H9 (cell line): Measurements from ENCODE around the gene FHIT. TPM values are rescaled to one million over a fixed set of nuclear protein-coding genes. Genes with fewer than 3 reads are reported as not detected.

Experiments used
- DNase-seq: peaks from one replicate; pipeline ENCODE4 v3.0.0-alpha.2; 2017
- H2AFZ ChIP-seq: one replicate; pipeline ENCODE4 v1.6.1; 2013; ENCODE audit warnings: mild to moderate bottlenecking, low read length, control low read depth, moderate library complexity
- H2AK5ac ChIP-seq: 2 replicates; pipeline ENCODE4 v1.6.1; 2013; ENCODE audit warnings: low read length, control low read depth, mixed read lengths; ENCODE audit not compliant: insufficient read length
- H2BK120ac ChIP-seq: one replicate; pipeline ENCODE4 v1.6.1; 2013; ENCODE audit warnings: low read depth, mild to moderate bottlenecking, low read length, control low read depth, inconsistent platforms; ENCODE audit not compliant: poor library complexity, severe bottlenecking
- H2BK12ac ChIP-seq: 2 replicates; pipeline ENCODE4 v1.6.1; 2013; ENCODE audit warnings: low read length, control low read depth, mixed read lengths, low read depth; ENCODE audit not compliant: insufficient read length
- H2BK15ac ChIP-seq: 2 replicates; pipeline ENCODE4 v1.6.1; 2013; ENCODE audit warnings: low read depth, low read length, control low read depth
- H2BK20ac ChIP-seq: one replicate; pipeline ENCODE4 v1.6.1; 2013; ENCODE audit warnings: low read depth, mild to moderate bottlenecking, low read length, control low read depth, inconsistent platforms; ENCODE audit not compliant: poor library complexity, severe bottlenecking
- H2BK5ac ChIP-seq: 2 replicates; pipeline ENCODE4 v1.6.1; 2013; ENCODE audit warnings: low read length, control low read depth, mixed read lengths; ENCODE audit not compliant: insufficient read length
- H3K14ac ChIP-seq: 2 replicates; pipeline ENCODE4 v1.6.1; 2013; ENCODE audit warnings: low read length, control low read depth; ENCODE audit not compliant: insufficient read depth
- H3K18ac ChIP-seq: 2 replicates; pipeline ENCODE4 v1.6.1; 2013; ENCODE audit warnings: low read depth, mild to moderate bottlenecking, mixed read lengths, low read length, control low read depth; ENCODE audit not compliant: insufficient read length
- H3K23ac ChIP-seq: 2 replicates; pipeline ENCODE4 v1.6.1; 2013; ENCODE audit warnings: low read length, control low read depth, mixed read lengths, low read depth; ENCODE audit not compliant: insufficient read length
- H3K23me2 ChIP-seq: 2 replicates; pipeline ENCODE4 v1.6.1; 2013; ENCODE audit warnings: low read depth, mild to moderate bottlenecking, mixed read lengths, low read length, control low read depth; ENCODE audit not compliant: insufficient read length, poor library complexity, severe bottlenecking
- H3K27ac ChIP-seq: 2 replicates; pipeline ENCODE4 v1.5.1; 2013; ENCODE audit warnings: low read length, control low read depth, mixed read lengths, low read depth; ENCODE audit not compliant: insufficient read length
- H3K27me3 ChIP-seq: 2 replicates; pipeline ENCODE4 v1.6.1; 2013; ENCODE audit warnings: low read length, control low read depth, inconsistent platforms; ENCODE audit not compliant: insufficient read depth
- H3K4ac ChIP-seq: 2 replicates; pipeline ENCODE4 v1.6.1; 2013; ENCODE audit warnings: low read depth, mild to moderate bottlenecking, control low read depth, inconsistent platforms, low read length, moderate library complexity
- H3K4me1 ChIP-seq: 2 replicates; pipeline ENCODE4 v1.6.1; 2013; ENCODE audit warnings: low read length, control low read depth, inconsistent platforms; ENCODE audit not compliant: insufficient read depth
- H3K4me2 ChIP-seq: 2 replicates; pipeline ENCODE4 v1.6.1; 2013; ENCODE audit warnings: low read length, control low read depth, mixed read lengths; ENCODE audit not compliant: insufficient read length, insufficient read depth
- H3K56ac ChIP-seq: 2 replicates; pipeline ENCODE4 v1.6.1; 2013; ENCODE audit warnings: low read depth, mild to moderate bottlenecking, mixed read lengths, low read length, control low read depth; ENCODE audit not compliant: insufficient read length
- H3K79me1 ChIP-seq: 2 replicates; pipeline ENCODE4 v1.6.1; 2013; ENCODE audit warnings: low read depth, mild to moderate bottlenecking, moderate library complexity, low read length, control low read depth, inconsistent platforms; ENCODE audit not compliant: insufficient read depth, poor library complexity, severe bottlenecking
- H3K79me2 ChIP-seq: 2 replicates; pipeline ENCODE4 v1.6.1; 2013; ENCODE audit warnings: low read length, control low read depth, inconsistent platforms; ENCODE audit not compliant: insufficient read depth
- H3K9ac ChIP-seq: 2 replicates; pipeline ENCODE4 v1.6.1; 2013; ENCODE audit warnings: low read length, control low read depth, mixed read lengths; ENCODE audit not compliant: insufficient read length; ENCODE audit errors: extremely low read depth
- H3K9me3 ChIP-seq: one replicate; pipeline ENCODE4 v1.6.1; 2013; ENCODE audit warnings: low read depth, low read length, inconsistent platforms; ENCODE audit not compliant: control insufficient read depth
- H3T11ph ChIP-seq: one replicate; pipeline ENCODE4 v1.6.1; 2013; ENCODE audit warnings: mild to moderate bottlenecking, low read length, control low read depth, inconsistent platforms
- H4K20me1 ChIP-seq: one replicate; pipeline ENCODE4 v1.6.1; 2013; ENCODE audit not compliant: control insufficient read depth, insufficient read length, insufficient read depth
- H4K5ac ChIP-seq: 2 replicates; pipeline ENCODE4 v1.6.1; 2013; ENCODE audit warnings: low read depth, mild to moderate bottlenecking, mixed read lengths, low read length, control low read depth; ENCODE audit not compliant: insufficient read length
- H4K8ac ChIP-seq: replicated peaks from 2 replicates; pipeline ENCODE4 v1.6.1; 2013; ENCODE audit warnings: low read length, control low read depth, mixed read lengths, low read depth; ENCODE audit not compliant: insufficient read length
- H4K91ac ChIP-seq: 2 replicates; pipeline ENCODE4 v1.6.1; 2013; ENCODE audit warnings: low read depth, mild to moderate bottlenecking, moderate library complexity, mixed read lengths, low read length, control low read depth; ENCODE audit not compliant: insufficient read length
- H3K27ac Mint-ChIP-seq, 3 experiments: 2 replicates in 2 of 3; 3 replicates in 1 of 3; pipeline ENCODE4 v1.8.0; 2020 to 2021; ENCODE audit warnings: mixed read lengths in 3 of 3, mild to moderate bottlenecking in 1 of 3, moderate library complexity in 1 of 3
- H3K27me3 Mint-ChIP-seq: 2 replicates; pipeline ENCODE4 v1.8.0; 2021; ENCODE audit warnings: low read depth, mild to moderate bottlenecking, moderate library complexity, mixed read lengths
- H3K36me3 Mint-ChIP-seq, 3 experiments: 2 replicates in 2 of 3; 3 replicates in 1 of 3; pipeline ENCODE4 v1.8.0; 2020 to 2021; ENCODE audit warnings: low read depth in 3 of 3, mixed read lengths in 3 of 3; ENCODE audit not compliant: insufficient read depth in 1 of 3
- H3K4me1 Mint-ChIP-seq, 2 experiments: 2 replicates each; pipeline ENCODE4 v1.8.0; 2020; ENCODE audit warnings: mixed read lengths in 2 of 2
- H3K4me3 Mint-ChIP-seq, 2 experiments: 2 replicates in 1 of 2; 3 replicates in 1 of 2; pipeline ENCODE4 v1.8.0; 2020 to 2021; ENCODE audit warnings: mild to moderate bottlenecking in 2 of 2, mixed read lengths in 2 of 2, moderate library complexity in 1 of 2
- H3K9me3 Mint-ChIP-seq, 2 experiments: 2 replicates in 1 of 2; 3 replicates in 1 of 2; pipeline ENCODE4 v1.8.0; 2020; ENCODE audit warnings: mild to moderate bottlenecking in 2 of 2, mixed read lengths in 2 of 2, moderate library complexity in 1 of 2
- CTCF ChIP-seq: fragments of 200-600 bp; sonication (generic); conservative IDR thresholded peaks from 3 replicates; pipeline ENCODE4 v1.8.0; 2021; ENCODE audit warnings: antibody characterized with exemption, mild to moderate bottlenecking
- WGBS: extraction: QIAGEN DNeasy Blood & Tissue Kit; methylation state at CpG from one replicate; pipeline ENCODE4 v1.1.7; 2013; ENCODE audit warnings: missing lambda C conversion rate, low lambda C conversion rate, mixed read lengths; ENCODE audit not compliant: insufficient read length; ENCODE audit errors: extremely low coverage; 5-methylcytosine and 5-hydroxymethylcytosine counted together
- total RNA-seq: library from RNA; stranded (reverse); gene quantifications from 2 replicates; pipeline ENCODE4 v1.2.1, GENCODE V29; 2021

FHIT gene
- total RNA-seq, 1 experiment from 2014 or later, result 3.0 TPM

GRCh38 chr3:60095516-60095915 is 1155.7 kb downstream of the FHIT start:
- Histone ChIP-seq H3K23me2 (no peaks in the 10 kb centered on the region), H3K18ac (no peak overlapping the region), H3K4me2 (no peak overlapping the region), H2AFZ (no peak overlapping the region), H3K4ac (no peak overlapping the region), H2BK12ac (no peak overlapping the region), H2BK5ac (no peak overlapping the region), H3K14ac (no peak overlapping the region), H3K23ac (no peak overlapping the region), H3K56ac (no peak overlapping the region), H3K9ac (no peak overlapping the region), H4K5ac (no peak overlapping the region), H2BK15ac (no peak overlapping the region), H3K4me1 (no peaks in the 10 kb centered on the region; the same call in 1 of the 2 replicates), H4K20me1 (no peaks in the 10 kb centered on the region), H4K91ac (no peak overlapping the region), H3K9me3 (no peaks in the 10 kb centered on the region), H2BK120ac (no peak overlapping the region), H4K8ac (no peak overlapping the region), H3T11ph (no peak overlapping the region), H3K27ac (no peak overlapping the region), H3K79me1 (no peaks in the 10 kb centered on the region), H2AK5ac (no peak overlapping the region), H3K79me2 (no peaks in the 10 kb centered on the region), H3K27me3 (no peaks in the 10 kb centered on the region), H2BK20ac (no peak overlapping the region)
- H3K36me3 Mint-ChIP-seq, result no peaks in the 10 kb centered on the region; a peak in 1 of 7 replicates
- no peaks in the 10 kb centered on the region; the same call in 1 of the 2 replicates for H3K27me3 Mint-ChIP-seq
- DNase-seq, result no peak
- H3K27ac Mint-ChIP-seq, result no peak overlapping the region; a peak in 1 of 7 replicates
- peaks cover 3 to 4% of the 10 kb centered on the region in 2 experiments; a peak in 3 of 5 replicates for H3K9me3 Mint-ChIP-seq
- H3K4me3 Mint-ChIP-seq, result no peak overlapping the region
- no peak for TF ChIP-seq CTCF
- WGBS, result no CpG with 5 or more reads among the region's 4 CpGs
- peaks cover 8 to 9% of the 10 kb centered on the region in 2 experiments for H3K4me1 Mint-ChIP-seq
